EH (cell line): ENCODE results near the gene NDUFS4.
"Not testable (repeated sequence)": the region's sequence is repeated elsewhere in the genome, so short reads cannot be mapped to it uniquely, and the experiment has no call there.

Experiments used
- DNase-seq: peaks from one replicate; pipeline ENCODE4 v3.0.0-alpha.2; 2015; ENCODE audit warnings: low read depth

NDUFS4 gene

DNA sequence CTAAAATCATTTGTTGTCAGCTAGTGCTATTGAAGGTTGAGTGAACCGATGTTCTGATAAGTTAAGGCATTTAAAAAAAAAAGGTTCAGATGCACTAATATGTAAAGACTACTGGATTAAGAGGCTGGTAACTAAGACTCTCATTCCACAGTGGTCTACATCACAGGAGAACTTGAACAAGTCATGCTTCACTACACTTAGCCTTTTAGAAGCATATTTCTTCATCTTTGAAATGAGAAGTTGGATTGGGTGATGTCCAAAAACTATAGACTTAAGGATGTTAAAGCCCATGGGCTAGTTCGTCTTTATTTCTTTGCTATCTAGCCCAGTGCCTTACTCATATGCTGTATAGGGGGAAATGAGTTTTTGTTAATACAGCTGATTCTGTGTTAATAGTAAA, 107.2 kb downstream of the NDUFS4 start:
- DNase-seq: no peak

DNA sequence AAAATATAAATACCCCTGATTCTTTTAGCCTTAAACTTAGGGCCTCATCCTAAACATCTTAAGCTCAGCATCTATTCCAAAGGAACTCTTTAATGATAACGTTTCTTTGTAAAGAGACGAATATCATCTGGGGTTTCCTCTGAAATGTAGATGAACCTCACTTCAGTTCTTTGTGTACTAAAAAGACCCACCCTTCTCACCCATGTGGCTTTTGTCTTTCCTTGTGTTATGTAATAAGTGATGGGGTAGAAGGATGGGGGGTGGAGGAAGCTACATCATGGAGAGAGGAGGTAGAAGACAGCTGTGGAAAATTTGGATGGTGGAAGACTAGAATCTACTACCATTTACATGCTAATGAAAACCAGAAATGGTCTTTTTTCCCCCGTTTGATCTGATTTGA, 111.0 kb downstream of the NDUFS4 start:
- DNase-seq: no peak

DNA sequence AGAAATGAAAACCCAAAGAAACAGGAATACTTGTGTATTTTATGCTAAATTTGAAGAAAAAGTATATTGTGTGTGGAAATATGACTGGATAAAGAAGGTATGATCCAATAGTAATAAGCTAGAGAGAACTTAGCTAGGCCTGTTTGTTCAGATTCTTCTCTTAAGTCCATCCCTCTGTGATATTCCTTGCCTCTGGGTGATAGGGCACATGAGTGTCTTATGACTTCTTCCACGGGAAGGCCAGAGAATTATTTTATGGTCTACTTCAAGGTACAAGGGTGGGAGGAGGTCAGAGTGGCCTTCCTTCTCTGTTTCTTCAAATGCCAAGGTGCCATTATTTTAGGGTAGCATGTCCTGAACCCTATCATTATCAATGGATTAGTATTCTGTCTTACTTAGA, 113.7 kb downstream of the NDUFS4 start:
- no peak for DNase-seq

DNA sequence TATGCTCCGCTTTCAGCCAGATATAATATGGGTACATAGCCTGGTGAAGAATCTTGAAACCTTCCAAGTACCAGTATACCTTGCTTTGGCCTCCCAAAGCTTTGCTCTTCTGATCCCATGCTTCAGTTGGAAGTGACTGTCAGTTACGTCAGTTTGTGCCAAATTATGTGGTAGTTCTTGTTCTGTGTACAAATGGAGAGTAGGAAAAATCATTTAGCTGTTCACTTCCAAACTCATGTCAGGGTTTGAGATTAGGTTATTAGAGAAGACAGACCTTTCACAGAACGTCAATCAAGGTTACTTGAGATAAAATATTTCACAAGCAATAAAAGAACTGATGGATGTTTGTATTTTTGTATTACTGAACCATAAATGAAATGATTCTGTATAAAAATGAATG, 117.2 kb downstream of the NDUFS4 start:
- no peak for DNase-seq

DNA sequence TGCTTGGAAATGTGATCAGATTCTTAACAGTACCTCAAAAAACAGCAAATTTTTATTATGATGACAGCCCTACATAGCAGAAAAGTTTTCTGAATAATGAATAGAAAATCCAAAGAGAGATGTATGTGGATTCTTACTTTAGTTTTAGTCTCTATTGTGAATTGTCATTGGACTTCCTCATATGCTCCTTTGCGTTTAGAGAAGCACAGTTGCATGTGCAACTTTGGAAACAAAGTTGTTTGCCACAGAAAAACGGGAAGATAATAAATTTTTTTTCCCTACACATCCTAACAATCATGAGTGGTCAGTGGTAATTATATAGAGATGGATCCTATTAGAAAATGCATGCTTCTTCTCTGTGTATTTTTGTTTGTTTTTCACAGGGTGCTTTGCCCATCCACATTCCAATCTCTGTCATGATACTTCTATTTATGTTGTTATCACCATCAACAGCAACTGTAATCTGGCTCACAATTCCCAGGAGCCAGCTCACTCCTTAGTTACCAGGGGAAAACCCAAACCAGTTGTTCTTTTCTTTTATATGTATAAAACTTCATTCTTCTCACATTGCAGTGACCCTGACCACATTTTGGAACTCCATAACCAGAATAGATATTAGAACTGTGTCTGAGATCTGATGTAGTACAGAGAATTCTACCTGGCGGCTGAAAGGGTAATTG, 118.7 kb downstream of the NDUFS4 start:
- peak; percentile 30 for DNase-seq

DNA sequence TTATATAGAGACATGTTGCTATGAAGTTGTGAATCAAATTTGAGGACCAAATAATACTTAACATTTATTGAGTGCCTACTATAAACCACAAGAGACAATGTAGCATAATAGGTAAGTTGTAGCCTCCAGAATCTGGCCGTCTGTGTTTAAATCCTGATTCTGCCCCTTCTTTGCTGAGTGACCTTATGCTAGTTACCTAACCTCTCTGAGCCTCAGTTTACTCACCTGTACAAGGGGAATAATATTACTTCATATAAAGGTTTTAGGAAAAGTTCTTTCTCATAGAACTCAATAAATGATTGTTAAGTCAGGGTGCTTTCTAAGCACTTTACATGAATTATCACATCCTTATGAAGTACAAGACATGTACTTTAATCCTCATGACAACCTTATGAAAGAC, 120.6 kb downstream of the NDUFS4 start:
- no peak for DNase-seq

DNA sequence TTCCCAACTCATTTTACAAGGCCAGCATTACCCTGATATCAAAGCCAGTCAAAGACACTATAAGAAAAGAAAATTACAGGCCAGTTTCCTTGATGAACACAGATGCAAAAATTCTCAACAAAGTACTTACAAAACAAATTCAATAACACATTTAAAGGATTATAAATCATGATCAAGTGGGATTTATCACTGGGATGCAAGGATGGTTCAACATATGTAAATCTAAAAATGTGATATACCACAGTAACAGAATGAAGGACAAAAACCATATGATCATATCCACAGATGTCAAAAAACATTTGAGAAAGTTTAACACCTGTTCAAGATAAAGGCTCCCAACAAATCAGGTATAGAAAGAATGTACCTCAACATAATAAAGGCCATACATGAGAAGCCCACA, 130.6 kb downstream of the NDUFS4 start:
- DNase-seq: no peak

DNA sequence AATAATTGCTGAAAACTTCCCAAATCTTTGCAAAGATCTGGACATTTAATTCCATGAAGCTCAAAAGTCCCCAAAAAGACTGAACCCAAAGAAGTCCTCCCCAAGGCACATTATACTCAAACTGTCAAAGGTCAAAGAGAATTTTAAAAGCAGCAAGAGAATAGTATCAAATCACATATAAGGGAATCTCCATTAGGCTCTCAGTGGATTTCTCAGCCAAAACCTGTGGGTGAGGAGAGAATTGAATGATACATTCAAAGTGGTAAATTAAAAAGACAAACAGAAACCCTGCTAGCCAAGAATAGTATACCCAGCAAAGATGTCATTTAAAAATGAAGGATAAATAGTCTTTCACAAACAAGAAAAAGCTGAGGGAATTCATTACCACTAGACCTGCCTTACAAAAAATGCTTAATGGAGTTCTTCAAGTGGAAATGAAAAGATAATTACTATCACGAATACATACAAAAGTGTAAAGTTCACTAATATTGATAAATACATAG, 134.1 kb downstream of the NDUFS4 start:
- no peak for DNase-seq

DNA sequence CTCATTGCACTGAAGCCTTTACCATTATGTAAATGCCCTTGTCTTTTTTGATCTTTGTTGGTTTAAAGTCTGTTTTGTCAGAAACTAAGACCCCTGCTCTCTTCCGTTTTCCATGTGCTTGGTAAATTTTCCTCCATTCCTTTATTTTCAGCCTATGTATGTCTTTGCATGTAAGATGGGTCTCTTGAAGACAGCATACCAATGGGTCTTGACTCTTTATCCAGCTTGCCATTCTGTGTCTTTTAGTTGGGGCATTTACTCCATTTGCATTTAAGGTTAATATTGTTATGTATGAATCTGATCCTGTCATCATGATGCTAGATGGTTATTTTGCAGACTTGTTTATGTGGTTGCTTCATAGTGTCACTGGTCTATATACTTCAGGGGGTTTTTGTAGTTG, 150.0 kb downstream of the NDUFS4 start:
- DNase-seq: not testable (repeated sequence)

DNA sequence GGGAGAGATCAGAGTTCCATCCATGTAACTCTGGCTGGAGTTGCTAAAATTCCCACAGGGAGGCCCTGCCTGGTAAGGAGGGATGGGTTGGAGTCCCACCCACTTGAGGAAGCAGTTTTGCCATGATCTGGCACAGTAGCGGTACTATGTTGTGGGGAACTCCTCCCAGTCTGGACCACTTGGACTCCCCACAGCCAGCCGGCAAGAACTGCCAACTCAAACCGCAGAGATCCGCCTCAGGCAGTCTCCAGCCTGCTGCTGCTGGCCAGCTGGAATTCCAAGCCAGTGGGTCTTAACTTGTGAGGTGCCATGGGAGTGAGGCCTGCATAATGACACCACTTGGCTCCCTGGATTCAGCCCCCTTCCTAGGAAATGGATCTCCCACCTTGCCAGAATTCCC, 151.9 kb downstream of the NDUFS4 start:
- DNase-seq: peak; percentile 10

DNA sequence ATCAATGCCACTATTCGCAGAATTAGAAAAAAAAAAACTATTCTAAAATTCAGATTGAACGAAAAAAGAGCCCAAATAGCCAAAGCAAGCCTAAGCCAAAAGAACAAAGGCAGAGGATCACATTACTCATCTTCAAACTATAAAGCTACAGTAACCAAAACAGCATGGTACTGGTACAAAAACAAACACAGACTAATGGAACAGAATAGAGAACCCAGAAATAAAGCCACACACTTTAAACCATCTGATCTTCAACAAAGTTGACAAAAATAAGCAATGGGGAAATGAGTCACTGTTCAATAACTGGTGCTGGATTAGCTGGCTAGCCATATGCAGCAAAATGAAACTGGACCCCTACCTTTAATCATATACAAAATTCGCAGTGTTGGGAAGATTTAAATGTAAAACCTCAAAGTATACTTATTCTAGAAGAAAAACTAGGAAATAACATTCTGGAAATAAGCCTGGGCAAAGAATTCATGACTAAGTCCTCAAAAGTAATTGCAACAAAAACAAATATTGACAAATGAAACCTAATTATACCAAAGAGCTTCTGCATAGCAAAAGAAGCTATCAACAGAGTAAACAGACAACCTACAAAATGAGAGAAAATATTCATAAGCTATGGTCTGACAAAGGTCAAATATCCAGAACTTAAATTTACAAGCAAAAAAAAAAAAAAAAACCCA, 153.7 kb downstream of the NDUFS4 start:
- DNase-seq: peak; percentile 27

DNA sequence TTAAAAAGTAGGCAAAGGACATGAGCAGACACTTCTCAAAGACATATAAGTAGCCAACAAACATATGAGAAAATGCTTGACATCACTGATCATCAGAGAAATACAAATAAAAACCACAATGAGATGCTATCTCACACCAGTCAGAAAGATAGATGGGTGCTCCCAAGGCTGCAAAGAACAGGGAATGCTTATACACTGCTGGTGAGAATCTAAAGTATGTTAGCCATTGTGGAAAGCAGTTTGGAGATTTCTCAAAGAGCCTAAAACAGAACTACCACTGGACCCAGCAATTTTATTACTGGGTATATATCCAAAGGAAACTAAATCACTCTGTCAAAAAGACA, 154.2 kb downstream of the NDUFS4 start:
- DNase-seq: peak; percentile 71

DNA sequence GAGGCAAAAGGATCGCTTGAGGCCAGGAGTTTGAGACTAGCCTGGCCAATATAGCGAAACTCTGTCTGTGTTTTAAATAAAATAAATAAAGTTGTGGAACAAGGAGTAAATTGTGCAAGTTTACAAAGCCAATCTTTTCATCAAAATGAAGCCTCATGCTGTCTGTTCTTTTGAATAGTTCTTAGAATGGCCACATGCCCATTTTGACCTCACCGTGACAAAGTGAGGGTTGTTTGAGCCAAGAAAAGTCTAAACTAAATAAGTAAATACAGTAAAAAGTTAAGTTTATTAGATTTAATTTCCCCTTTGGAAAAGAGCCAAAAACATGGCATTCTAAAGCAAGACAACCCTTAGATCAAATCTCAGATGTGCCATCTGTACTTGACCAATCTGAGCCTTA, 165.7 kb downstream of the NDUFS4 start:
- no peak for DNase-seq

DNA sequence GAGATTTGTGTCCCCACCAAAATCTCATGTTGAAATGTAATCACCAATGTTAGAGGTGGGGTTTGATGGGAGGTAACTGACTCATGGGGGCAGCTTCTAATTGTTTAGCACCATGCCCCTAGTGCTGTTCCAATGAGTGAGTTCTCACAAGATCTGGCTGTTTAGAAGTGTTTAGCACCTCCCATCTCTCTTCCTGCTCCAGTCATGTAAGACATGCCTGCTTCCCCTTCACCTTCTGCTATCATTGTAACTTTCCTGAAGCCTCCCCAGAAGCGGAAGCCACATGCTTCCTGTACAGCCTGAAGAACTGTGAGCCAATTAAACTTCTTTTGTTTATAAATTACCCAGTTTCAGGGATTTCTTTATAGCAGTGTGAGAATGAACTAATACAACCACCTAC, 170.5 kb downstream of the NDUFS4 start:
- DNase-seq: no peak
